HG02884 (cell line): ENCODE measurements around the gene NOL6.

Experiments
- ATAC-seq: cut with Tn5 transposase; IDR thresholded peaks from one replicate; pipeline ENCODE4 v1.9.1; 2021; ENCODE audit warnings: mild to moderate bottlenecking, moderate library complexity; ENCODE audit not compliant: unreplicated experiment

The NOL6 gene

GRCh38 chr9:33453999-33454660 is 19.6 kb downstream of the NOL6 start:
- no peak for ATAC-seq

GRCh38 chr9:33453286-33453860 is 20.4 kb downstream of the NOL6 start:
- no peak for ATAC-seq

- peak; percentile 54 for ATAC-seq
Measured at GRCh38 chr9:33452828-33453271, 20.9 kb downstream of the NOL6 start.

GRCh38 chr9:33450621-33451146 is 23.0 kb downstream of the NOL6 start:
- ATAC-seq, result no peak

GRCh38 chr9:33449715-33450114 is 24.0 kb downstream of the NOL6 start:
- ATAC-seq, result no peak

GRCh38 chr9:33447799-33448553 is 25.7 kb downstream of the NOL6 start:
- ATAC-seq, result no peak

GRCh38 chr9:33446946-33447798 is 26.6 kb downstream of the NOL6 start, which contains the start of gene AQP3:
AQP3 (minus strand) TSS chr9:33447593; CDS start chr9:33447530, 63 bp downstream.
- peak; percentile 24 for ATAC-seq

- ATAC-seq, result peak; percentile 84
Measured at GRCh38 chr9:33446240-33446945, 27.3 kb downstream of the NOL6 start.

- ATAC-seq, result no peak
Measured at GRCh38 chr9:33445389-33446239, 28.1 kb downstream of the NOL6 start.

- no peak for ATAC-seq
Measured at GRCh38 chr9:33443464-33444154, 30.1 kb downstream of the NOL6 start.

- ATAC-seq, result no peak
Measured at GRCh38 chr9:33443047-33443446, 30.7 kb downstream of the NOL6 start.

GRCh38 chr9:33442125-33442524 is 31.6 kb downstream of the NOL6 start:
- no peak for ATAC-seq

GRCh38 chr9:33440609-33441008 is 33.1 kb downstream of the NOL6 start:
- ATAC-seq, result no peak

- no peak for ATAC-seq
Measured at GRCh38 chr9:33440204-33440603, 33.5 kb downstream of the NOL6 start.

GRCh38 chr9:33439731-33440130 is 34.0 kb downstream of the NOL6 start:
- ATAC-seq, result no peak

GRCh38 chr9:33438926-33439680 is 34.6 kb downstream of the NOL6 start:
- ATAC-seq, result no peak

- ATAC-seq, result no peak
Measured at GRCh38 chr9:33437898-33438297, 35.8 kb downstream of the NOL6 start.

GRCh38 chr9:33437205-33437604 is 36.5 kb downstream of the NOL6 start:
- ATAC-seq, result no peak
